ENCODE results near the gene MFAP5.

- TF ChIP-seq CTCF (IDR thresholded peaks at IDR 0.05) (no peak), POLR2A (IDR thresholded peaks at IDR 0.05) (no peak)
These were observed 57.6 kb downstream of the MFAP5 start for GRCh38 chr12:8605057-8605456.

Data from lower leg skin (tissue), 3 donors.